OCI-LY7 (cell line): ENCODE results near the gene LSAMP. TPM values are rescaled to one million over a fixed set of nuclear protein-coding genes. Genes with fewer than 3 reads are reported as not detected.

Source experiments
- BruUV-seq: library from RNA; stranded (reverse); fragments of 400-500 nt; replicated peaks from 2 replicates; lab custom pipeline; 2021; lab: Mats Ljungman, UMichigan
- CTCF ChIA-PET: fragments of 300-600 bp; sonication (Branson Sonifier 250); formaldehyde crosslinking; loops from one replicate; lab custom pipeline; 2022; ENCODE audit warnings: antibody characterized with exemption; ENCODE audit not compliant: unreplicated experiment; lab: Charles Lee
- POLR2A ChIA-PET: fragments of 300-600 bp; sonication (Branson Sonifier 250); formaldehyde crosslinking; loops from one replicate; lab custom pipeline; 2022; ENCODE audit warnings: antibody characterized with exemption; lab: Charles Lee
- DNase-seq: peaks from one replicate; pipeline ENCODE4 v3.0.0-alpha.2; 2015; ENCODE audit warnings: low spot score
- H2AFZ ChIP-seq: fragments of 200-600 bp; sonication (generic), shearing (Covaris generic); 2 replicates; pipeline ENCODE4 v1.6.1; 2014; ENCODE audit warnings: mild to moderate bottlenecking, antibody characterized with exemption, low read length, moderate library complexity
- H3K27ac ChIP-seq: fragments of 200-600 bp; sonication (generic); 2 replicates; pipeline ENCODE4 v1.5.1; 2014; ENCODE audit warnings: mixed run types, low read depth, mild to moderate bottlenecking, moderate library complexity, low read length, inconsistent platforms; ENCODE audit not compliant: poor library complexity, severe bottlenecking
- H3K36me3 ChIP-seq: fragments of 200-600 bp; sonication (generic); 2 replicates; pipeline ENCODE4 v1.6.1; 2014; ENCODE audit warnings: mild to moderate bottlenecking, antibody characterized with exemption, low read length, moderate library complexity, mixed read lengths; ENCODE audit not compliant: insufficient read depth
- H3K4me1 ChIP-seq: fragments of 200-600 bp; sonication (generic); 2 replicates; pipeline ENCODE4 v1.5.1; 2014; ENCODE audit warnings: mild to moderate bottlenecking, low read length; ENCODE audit not compliant: insufficient read depth, poor library complexity, severe bottlenecking
- H3K4me2 ChIP-seq: fragments of 200-600 bp; sonication (generic); 2 replicates; pipeline ENCODE4 v1.6.1; 2014; ENCODE audit warnings: mild to moderate bottlenecking, low read length
- H3K4me3 ChIP-seq: fragments of 200-600 bp; sonication (generic); 2 replicates; pipeline ENCODE4 v1.5.1; 2014; ENCODE audit warnings: mild to moderate bottlenecking, low read depth, low read length; ENCODE audit not compliant: poor library complexity, severe bottlenecking
- H3K79me2 ChIP-seq: fragments of 200-600 bp; sonication (generic); 2 replicates; pipeline ENCODE4 v1.6.1; 2016; ENCODE audit warnings: low read depth, mild to moderate bottlenecking, low read length, moderate library complexity, mixed read lengths; ENCODE audit not compliant: insufficient read depth
- H3K9me2 ChIP-seq: fragments of 200-600 bp; sonication (generic); 2 replicates; pipeline ENCODE4 v1.6.1; 2016; ENCODE audit warnings: mild to moderate bottlenecking, low read length, mixed read lengths; ENCODE audit not compliant: insufficient read depth
- H3K9me3 ChIP-seq: fragments of 200-600 bp; sonication (generic); 2 replicates; pipeline ENCODE4 v1.6.1; 2014; ENCODE audit warnings: mild to moderate bottlenecking, mixed run types, low read length, mixed read lengths
- H4K20me1 ChIP-seq: fragments of 200-600 bp; sonication (generic); 2 replicates; pipeline ENCODE4 v1.6.1; 2014; ENCODE audit warnings: mild to moderate bottlenecking, antibody characterized with exemption, low read length, moderate library complexity, mixed read lengths; ENCODE audit not compliant: insufficient read depth
- EZH2phosphoT487 ChIP-seq: fragments of 200-600 bp; sonication (generic); IDR thresholded peaks from 2 replicates; pipeline ENCODE4 v1.6.1; 2018; ENCODE audit warnings: low read depth, borderline replicate concordance, mild to moderate bottlenecking, mixed run types, antibody characterized with exemption, low read length, moderate library complexity, mixed read lengths
- intact Hi-C: fragments of 100-400 bp; cut with micrococcal nuclease; formaldehyde crosslinking; loops from one replicate; pipeline ENCODE4 v1.10.0; 2022; ENCODE audit not compliant: unreplicated experiment
- total RNA-seq, 2 experiments: library from RNA; depleted of rRNA in 1 of 2; stranded (reverse); fragments of >200 nt in 1 of 2; shearing (Covaris generic) in 1 of 2; gene quantifications; 2 replicates each; pipeline ENCODE4 v1.2.3, GENCODE V29; 2014 to 2022
- TF ChIP-seq, protein P1 (sequence below): fragments of 200-600 bp; sonication (generic); conservative IDR thresholded peaks from 2 replicates; pipeline ENCODE4 v1.5.1; 2014; ENCODE audit warnings: mild to moderate bottlenecking, antibody characterized with exemption, low read length, moderate library complexity, mixed read lengths

Gene LSAMP
- total RNA-seq, 2 experiments from 2014 or later, result 1.4 TPM; not detected in 1

DNA sequence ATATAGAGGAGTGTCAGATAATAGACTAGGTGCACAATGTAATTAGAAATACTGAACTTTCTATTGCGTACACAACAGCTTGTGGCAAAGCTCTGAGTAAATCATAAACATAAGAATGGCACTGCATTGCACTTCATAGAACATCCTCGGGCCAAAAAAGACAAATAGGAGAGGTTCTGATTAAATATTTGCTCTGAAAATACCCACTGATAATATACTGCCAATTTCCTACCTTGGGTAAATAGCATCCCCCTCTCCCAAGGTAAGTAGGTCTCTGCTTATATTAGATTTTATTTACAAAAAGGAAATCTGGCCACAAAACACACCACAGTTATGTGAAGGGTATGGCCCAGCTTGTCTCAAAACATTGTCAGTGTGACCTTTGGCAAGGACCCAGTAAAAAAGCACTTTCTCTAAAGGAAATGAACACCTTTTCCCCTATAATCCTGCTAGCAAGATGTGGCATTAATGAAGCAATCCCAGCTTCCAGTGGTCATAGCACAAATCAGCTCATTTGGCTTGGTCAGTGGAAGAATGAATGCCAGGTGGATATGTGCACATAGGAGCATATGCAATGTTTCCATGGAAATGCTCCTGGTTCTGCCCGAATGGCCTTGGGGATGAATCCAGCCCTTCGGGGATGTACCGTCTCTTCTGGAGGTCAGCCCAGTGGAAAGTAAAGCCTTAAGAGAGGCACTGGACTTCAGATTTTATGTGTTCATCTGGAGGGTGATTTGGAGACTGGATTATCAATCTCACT is 315.9 kb downstream of the LSAMP start:
- TF ChIP-seq EZH2phosphoT487, result no peak
- TF ChIP-seq, protein P1, sequence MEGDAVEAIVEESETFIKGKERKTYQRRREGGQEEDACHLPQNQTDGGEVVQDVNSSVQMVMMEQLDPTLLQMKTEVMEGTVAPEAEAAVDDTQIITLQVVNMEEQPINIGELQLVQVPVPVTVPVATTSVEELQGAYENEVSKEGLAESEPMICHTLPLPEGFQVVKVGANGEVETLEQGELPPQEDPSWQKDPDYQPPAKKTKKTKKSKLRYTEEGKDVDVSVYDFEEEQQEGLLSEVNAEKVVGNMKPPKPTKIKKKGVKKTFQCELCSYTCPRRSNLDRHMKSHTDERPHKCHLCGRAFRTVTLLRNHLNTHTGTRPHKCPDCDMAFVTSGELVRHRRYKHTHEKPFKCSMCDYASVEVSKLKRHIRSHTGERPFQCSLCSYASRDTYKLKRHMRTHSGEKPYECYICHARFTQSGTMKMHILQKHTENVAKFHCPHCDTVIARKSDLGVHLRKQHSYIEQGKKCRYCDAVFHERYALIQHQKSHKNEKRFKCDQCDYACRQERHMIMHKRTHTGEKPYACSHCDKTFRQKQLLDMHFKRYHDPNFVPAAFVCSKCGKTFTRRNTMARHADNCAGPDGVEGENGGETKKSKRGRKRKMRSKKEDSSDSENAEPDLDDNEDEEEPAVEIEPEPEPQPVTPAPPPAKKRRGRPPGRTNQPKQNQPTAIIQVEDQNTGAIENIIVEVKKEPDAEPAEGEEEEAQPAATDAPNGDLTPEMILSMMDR, result no peak
- Histone ChIP-seq H3K4me3 (no peak overlapping the region), H4K20me1 (no peaks in the 10 kb centered on the region), H3K4me2 (no peak overlapping the region), H3K9me3 (no peaks in the 10 kb centered on the region), H3K4me1 (no peaks in the 10 kb centered on the region), H3K27ac (no peak overlapping the region), H3K9me2 (0 out of 2 replicates have a peak, but pooled peaks cover 3% of the 10 kb centered on the region), H3K79me2 (no peaks in the 10 kb centered on the region), H2AFZ (no peak overlapping the region), H3K36me3 (no peaks in the 10 kb centered on the region)
- ChIA-PET CTCF (no interaction called here), POLR2A (interaction anchor here (0.9 kb wide), 1 partner anchor 97 kb away, joined by 3 read pairs; no protein-coding TSS in a partner anchor)
- no peak for DNase-seq
- intact Hi-C loops, result no loop called here
- BruUV-seq, result no TSS peak

DNA sequence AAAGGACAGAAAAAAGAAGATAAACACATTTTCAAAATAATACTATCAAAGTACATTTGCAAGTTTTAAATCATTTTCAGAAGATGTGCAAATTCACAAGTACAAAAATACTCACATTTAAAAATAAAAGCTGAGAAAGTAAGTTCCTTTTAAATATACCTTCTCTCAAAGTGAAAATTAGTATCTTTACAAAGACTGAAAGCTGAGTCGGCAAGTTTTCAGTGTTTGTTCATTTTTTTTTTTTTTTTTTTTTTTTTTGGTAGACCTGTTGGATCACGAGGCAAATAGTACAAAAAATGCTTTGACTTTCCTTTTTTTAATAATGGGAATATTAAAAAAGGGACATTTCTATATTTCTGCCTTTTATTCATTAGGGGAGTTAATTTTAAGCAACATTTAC is 317.8 kb downstream of the LSAMP start:
- H3K9me3 ChIP-seq, result no peaks in the 10 kb centered on the region
- 0 out of 2 replicates have a peak, but pooled peaks cover 3% of the 10 kb centered on the region for H3K9me2 ChIP-seq
- ChIA-PET CTCF (no interaction called here), POLR2A (interaction anchor here (0.7 kb wide), 1 partner anchor 772 kb away, joined by 3 read pairs; no protein-coding TSS in a partner anchor)
- no peak overlapping the region for H3K27ac ChIP-seq
- DNase-seq, result no peak
- no peak overlapping the region for H3K4me2 ChIP-seq
- H3K79me2 ChIP-seq, result no peaks in the 10 kb centered on the region
- H3K36me3 ChIP-seq, result no peaks in the 10 kb centered on the region
- TF ChIP-seq EZH2phosphoT487, result no peak
- TF ChIP-seq, protein P1, result no peak
- no peaks in the 10 kb centered on the region for H4K20me1 ChIP-seq
- intact Hi-C loops, result no loop called here
- no peak overlapping the region for H2AFZ ChIP-seq
- H3K4me3 ChIP-seq, result no peak overlapping the region
- H3K4me1 ChIP-seq, result no peaks in the 10 kb centered on the region
- BruUV-seq, result no TSS peak

DNA sequence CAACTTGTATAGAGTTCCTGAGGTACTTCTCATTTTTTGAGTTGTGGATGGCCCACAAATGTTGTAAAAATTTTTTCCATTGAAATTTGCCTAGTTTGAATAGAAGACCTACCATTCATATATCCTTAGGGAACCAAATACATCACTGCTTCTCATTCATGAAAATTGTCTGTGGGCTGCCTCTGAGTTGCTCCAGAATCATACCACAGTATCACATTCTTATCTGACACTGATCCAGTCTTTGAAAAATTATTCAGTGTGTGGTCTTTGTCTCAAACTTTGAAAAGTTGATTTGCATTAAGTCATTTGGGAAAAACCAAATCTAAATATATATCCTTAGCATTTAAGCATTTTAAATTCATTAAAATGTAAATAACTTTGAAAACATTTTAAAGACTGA is 321.1 kb downstream of the LSAMP start:
- CTCF ChIA-PET, result no interaction called here
- H3K4me2 ChIP-seq, result no peak overlapping the region
- no peaks in the 10 kb centered on the region for H4K20me1 ChIP-seq
- H3K36me3 ChIP-seq, result no peaks in the 10 kb centered on the region
- H3K27ac ChIP-seq, result no peak overlapping the region
- no TSS peak for BruUV-seq
- H3K4me3 ChIP-seq, result no peak overlapping the region
- no peaks in the 10 kb centered on the region for H3K4me1 ChIP-seq
- 0 out of 2 replicates have a peak, but pooled peaks cover 3% of the 10 kb centered on the region for H3K9me2 ChIP-seq
- no peak for TF ChIP-seq EZH2phosphoT487
- TF ChIP-seq, protein P1, result no peak
- intact Hi-C loops, result no loop called here
- no peaks in the 10 kb centered on the region for H3K79me2 ChIP-seq
- POLR2A ChIA-PET, result no interaction called here
- DNase-seq, result no peak
- H3K9me3 ChIP-seq, result no peaks in the 10 kb centered on the region
- H2AFZ ChIP-seq, result no peak overlapping the region
